Smooth muscle cell (in vitro differentiated cells): Measurements from ENCODE around the gene MYB. TPM values are rescaled to one million over a fixed set of nuclear protein-coding genes. Genes with fewer than 3 reads are reported as not detected.
"Not testable (repeated sequence)": the region's sequence is repeated elsewhere in the genome, so short reads cannot be mapped to it uniquely, and the experiment has no call there.

Experiments used
- DNase-seq: peaks from one replicate; lab custom pipeline; 2025; ENCODE audit not compliant: unreplicated experiment; lab: John Stamatoyannopoulos, UW
- H2AFZ ChIP-seq: fragments of 200-600 bp; sonication (generic); 2 replicates; pipeline ENCODE4 v1.6.0; 2016; ENCODE audit warnings: antibody characterized with exemption, low read depth, mild to moderate bottlenecking
- H3F3A ChIP-seq: fragments of 200-600 bp; sonication (generic); 2 replicates; pipeline ENCODE4 v1.6.0; 2017; ENCODE audit warnings: antibody characterized with exemption, low read depth
- H3K27ac ChIP-seq: fragments of 200-600 bp; sonication (generic); 2 replicates; pipeline ENCODE4 v1.5.1; 2016; ENCODE audit warnings: low read depth, mild to moderate bottlenecking
- H3K27me3 ChIP-seq: fragments of 200-600 bp; sonication (generic); 2 replicates; pipeline ENCODE4 v1.6.1; 2016; ENCODE audit warnings: low read depth, mild to moderate bottlenecking
- H3K36me3 ChIP-seq: fragments of 200-600 bp; sonication (generic); 2 replicates; pipeline ENCODE4 v1.5.1; 2016; ENCODE audit warnings: low read depth
- H3K4me1 ChIP-seq: fragments of 200-600 bp; sonication (generic); 2 replicates; pipeline ENCODE4 v1.5.1; 2016; ENCODE audit warnings: low read depth
- H3K4me2 ChIP-seq: fragments of 200-600 bp; sonication (generic); 2 replicates; pipeline ENCODE4 v1.6.0; 2016; ENCODE audit warnings: mild to moderate bottlenecking
- H3K4me3 ChIP-seq: fragments of 200-600 bp; sonication (generic); 2 replicates; pipeline ENCODE4 v1.5.1; 2016; ENCODE audit warnings: mild to moderate bottlenecking
- H3K79me2 ChIP-seq: fragments of 200-600 bp; sonication (generic); 2 replicates; pipeline ENCODE4 v1.6.0; 2016; ENCODE audit warnings: low read depth, mild to moderate bottlenecking
- H3K9ac ChIP-seq: fragments of 200-600 bp; sonication (generic); 2 replicates; pipeline ENCODE4 v1.6.0; 2016; ENCODE audit warnings: low read depth
- H3K9me3 ChIP-seq: fragments of 200-600 bp; sonication (generic); replicated peaks from 2 replicates; pipeline ENCODE4 v1.5.1; 2016; ENCODE audit warnings: low read depth
- H4K20me1 ChIP-seq: fragments of 200-600 bp; sonication (generic); 2 replicates; pipeline ENCODE4 v1.6.0; 2016; ENCODE audit warnings: low read depth
- WGBS: methylation state at CpG from one replicate; pipeline ENCODE4 v1.1.7; 2016; ENCODE audit warnings: low lambda C conversion rate; 5-methylcytosine and 5-hydroxymethylcytosine counted together
- polyA plus RNA-seq: library from polyadenylated mRNA; unstranded; fragments of >200 nt; fragmentation: Nextera tagmentation; extraction: Ambion mirVana; gene quantifications from 2 replicates; pipeline ENCODE4 v1.2.1, GENCODE V29; 2016
- total RNA-seq: library from RNA; depleted of rRNA; stranded (reverse); fragments of >200 nt; gene quantifications from 2 replicates; pipeline ENCODE4 v1.2.3, GENCODE V29; 2014
- TF ChIP-seq, protein P1 (sequence below): fragments of 200-600 bp; sonication (generic); IDR thresholded peaks from 2 replicates; pipeline ENCODE4 v1.5.1; 2017; ENCODE audit warnings: borderline replicate concordance, mild to moderate bottlenecking, antibody characterized with exemption; ENCODE audit not compliant: insufficient read depth, poor library complexity, severe bottlenecking

Gene MYB
- total and polyA plus RNA-seq, 2 experiments from 2014 or later = 0.25 to 1.2 TPM

DNA sequence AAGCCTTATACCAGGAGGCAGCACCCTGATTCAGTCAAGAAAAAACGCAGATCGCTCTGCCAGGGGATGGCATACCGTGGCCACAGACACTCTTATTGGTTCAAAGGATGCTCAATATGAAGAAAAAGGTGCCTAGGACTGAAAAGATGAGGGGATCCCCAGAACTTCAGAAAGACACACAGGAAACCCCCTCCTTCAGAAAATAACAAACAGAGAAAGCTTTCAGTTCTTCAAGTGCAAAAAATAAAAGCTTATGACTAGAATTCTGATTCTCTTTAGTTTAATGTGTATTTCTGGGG is 17.7 kb upstream of the MYB start:
- no peak for DNase-seq
- Histone ChIP-seq H3F3A (no peaks in the 10 kb centered on the region), H3K79me2 (no peaks in the 10 kb centered on the region), H3K4me2 (no peak overlapping the region), H3K27ac (no peak overlapping the region), H3K9ac (no peak overlapping the region), H3K4me1 (no peaks in the 10 kb centered on the region), H4K20me1 (no peaks in the 10 kb centered on the region), H3K4me3 (no peak overlapping the region), H3K36me3 (no peaks in the 10 kb centered on the region), H2AFZ (no peak overlapping the region), H3K27me3 (peaks cover 19% of the 10 kb centered on the region), H3K9me3 (no peaks in the 10 kb centered on the region)
- WGBS = 89% methylated on average over 3 of the region's 3 CpGs
- TF ChIP-seq, protein P1, sequence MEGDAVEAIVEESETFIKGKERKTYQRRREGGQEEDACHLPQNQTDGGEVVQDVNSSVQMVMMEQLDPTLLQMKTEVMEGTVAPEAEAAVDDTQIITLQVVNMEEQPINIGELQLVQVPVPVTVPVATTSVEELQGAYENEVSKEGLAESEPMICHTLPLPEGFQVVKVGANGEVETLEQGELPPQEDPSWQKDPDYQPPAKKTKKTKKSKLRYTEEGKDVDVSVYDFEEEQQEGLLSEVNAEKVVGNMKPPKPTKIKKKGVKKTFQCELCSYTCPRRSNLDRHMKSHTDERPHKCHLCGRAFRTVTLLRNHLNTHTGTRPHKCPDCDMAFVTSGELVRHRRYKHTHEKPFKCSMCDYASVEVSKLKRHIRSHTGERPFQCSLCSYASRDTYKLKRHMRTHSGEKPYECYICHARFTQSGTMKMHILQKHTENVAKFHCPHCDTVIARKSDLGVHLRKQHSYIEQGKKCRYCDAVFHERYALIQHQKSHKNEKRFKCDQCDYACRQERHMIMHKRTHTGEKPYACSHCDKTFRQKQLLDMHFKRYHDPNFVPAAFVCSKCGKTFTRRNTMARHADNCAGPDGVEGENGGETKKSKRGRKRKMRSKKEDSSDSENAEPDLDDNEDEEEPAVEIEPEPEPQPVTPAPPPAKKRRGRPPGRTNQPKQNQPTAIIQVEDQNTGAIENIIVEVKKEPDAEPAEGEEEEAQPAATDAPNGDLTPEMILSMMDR = no peak

DNA sequence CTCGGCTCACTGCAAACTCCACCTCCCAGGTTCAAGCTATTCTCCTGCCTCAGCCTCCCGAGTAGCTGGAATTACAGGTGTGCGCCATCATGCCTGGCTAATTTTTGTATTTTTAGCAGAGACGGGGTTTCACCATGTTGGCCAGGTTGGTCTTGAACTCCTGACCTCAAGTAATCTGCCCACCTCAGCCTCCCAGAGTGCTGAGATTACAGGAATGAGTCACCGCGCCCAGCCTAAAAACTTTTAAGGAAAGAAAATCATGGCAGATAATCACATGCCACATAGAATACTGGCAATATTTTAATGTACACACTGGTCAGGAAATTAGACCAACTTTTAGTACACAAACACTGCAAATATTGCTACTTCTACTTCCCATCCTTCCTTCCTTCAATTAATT is 16.7 kb upstream of the MYB start:
- H3K9me3 ChIP-seq, H3K79me2 ChIP-seq, H3K27ac ChIP-seq, H3K4me1 ChIP-seq, H3F3A ChIP-seq, H3K4me2 ChIP-seq, H3K36me3 ChIP-seq, H4K20me1 ChIP-seq, DNase-seq, H3K4me3 ChIP-seq, H3K9ac ChIP-seq, H2AFZ ChIP-seq: not testable (repeated sequence)
- peaks cover 19% of the 10 kb centered on the region for H3K27me3 ChIP-seq
- WGBS = 92% methylated on average over 6 of the region's 6 CpGs

DNA sequence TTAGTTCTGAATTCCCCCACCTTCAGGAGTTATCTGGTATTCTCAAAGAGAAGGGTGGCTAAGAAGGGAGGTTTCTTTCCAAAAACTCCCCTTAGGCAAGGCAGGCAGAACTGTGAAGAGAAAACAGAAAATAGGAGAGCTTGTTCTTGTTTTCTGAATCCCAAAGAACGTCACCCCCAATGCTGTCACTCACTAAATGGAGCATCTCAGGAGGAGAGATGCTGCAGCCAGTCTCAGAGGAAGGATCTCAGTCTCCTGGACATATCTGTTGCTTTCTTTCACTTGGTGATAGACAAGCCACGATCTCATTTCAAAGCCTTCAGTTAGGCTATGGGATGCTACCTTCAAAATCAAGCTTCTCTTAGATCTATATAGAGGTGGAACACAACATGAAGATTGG is 16.1 kb upstream of the MYB start:
- peaks cover 19% of the 10 kb centered on the region for H3K27me3 ChIP-seq
- no peaks in the 10 kb centered on the region for H3K79me2 ChIP-seq
- H3K27ac ChIP-seq = no peak overlapping the region
- WGBS = 88% methylated on average over 2 of the region's 2 CpGs
- no peaks in the 10 kb centered on the region for H3K9me3 ChIP-seq
- no peak overlapping the region for H2AFZ ChIP-seq
- no peak overlapping the region for H3K9ac ChIP-seq
- TF ChIP-seq, protein P1 = no peak
- no peaks in the 10 kb centered on the region for H4K20me1 ChIP-seq
- no peak for DNase-seq
- H3K4me2 ChIP-seq = no peak overlapping the region
- H3K4me1 ChIP-seq = no peaks in the 10 kb centered on the region
- H3K36me3 ChIP-seq = no peaks in the 10 kb centered on the region
- no peak overlapping the region for H3K4me3 ChIP-seq
- H3F3A ChIP-seq = no peaks in the 10 kb centered on the region

DNA sequence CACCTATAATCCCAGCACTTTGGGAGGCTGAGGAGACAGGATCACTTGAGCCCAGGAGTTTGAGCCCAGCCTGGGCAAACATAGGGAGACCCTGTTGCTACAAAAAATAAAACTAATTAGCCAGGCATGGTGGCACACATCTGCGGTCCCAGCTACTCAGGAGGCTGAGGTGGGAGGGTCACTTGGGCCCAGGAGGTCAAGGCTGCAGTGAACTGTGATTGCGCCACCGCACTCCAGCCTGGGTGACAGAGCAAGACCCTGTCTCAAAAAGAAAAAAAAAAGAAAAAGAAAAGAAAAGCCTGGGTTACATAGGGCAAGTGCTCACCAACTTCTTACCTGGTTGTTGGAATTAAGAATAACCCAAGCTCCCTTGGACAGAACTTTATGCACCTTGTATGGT is 14.6 kb upstream of the MYB start:
- H3K4me2 ChIP-seq = no peak overlapping the region
- H3K27ac ChIP-seq = no peak overlapping the region

More for the DNA sequence above, 14.6 kb upstream of the MYB start:
- Histone ChIP-seq H4K20me1 (no peaks in the 10 kb centered on the region), H2AFZ (no peak overlapping the region), H3K36me3 (no peaks in the 10 kb centered on the region), H3K79me2 (no peaks in the 10 kb centered on the region), H3K27me3 (peaks cover 19% of the 10 kb centered on the region), H3F3A (no peaks in the 10 kb centered on the region), H3K4me3 (no peak overlapping the region), H3K9ac (no peak overlapping the region), H3K9me3 (no peaks in the 10 kb centered on the region), H3K4me1 (no peaks in the 10 kb centered on the region)
- no peak for DNase-seq
- WGBS = 94% methylated on average over 3 of the region's 3 CpGs
- TF ChIP-seq, protein P1 = no peak
